ENCODE measurements around the gene IL15.

DNA sequence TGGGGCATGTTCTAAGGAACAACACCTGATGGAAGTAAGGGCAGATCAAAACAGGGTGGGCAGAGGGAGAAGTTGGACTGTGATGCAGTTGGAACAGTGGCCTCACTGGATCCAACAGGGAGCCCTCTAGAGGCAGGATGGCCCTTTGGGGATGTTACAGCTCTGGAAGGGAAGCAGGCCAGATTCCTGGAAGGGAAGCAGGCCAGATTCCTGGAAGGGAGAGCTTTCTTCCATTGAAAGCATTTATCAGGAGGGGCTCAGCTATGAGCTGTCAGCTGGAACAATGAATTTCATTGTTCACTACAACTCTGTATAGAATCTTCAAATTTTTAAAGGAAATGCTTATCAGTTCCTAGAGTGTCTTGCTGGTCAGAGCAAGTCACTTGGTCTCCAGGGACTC is 17.7 kb downstream of the IL15 start:
- no peak for TF ChIP-seq GATA3 (IDR thresholded peaks at IDR 0.05; ENCODE audit: low read depth, low read length)
- no peak for TF ChIP-seq GATA2 (IDR thresholded peaks at IDR 0.05; ENCODE audit: low read depth, low read length)

Data from SH-SY5Y (cell line).